ENCODE results near the gene GPR15.
A peak's percentile ranks its signal among the peaks of the same experiment; 100 is the strongest.

The GPR15 gene

DNA sequence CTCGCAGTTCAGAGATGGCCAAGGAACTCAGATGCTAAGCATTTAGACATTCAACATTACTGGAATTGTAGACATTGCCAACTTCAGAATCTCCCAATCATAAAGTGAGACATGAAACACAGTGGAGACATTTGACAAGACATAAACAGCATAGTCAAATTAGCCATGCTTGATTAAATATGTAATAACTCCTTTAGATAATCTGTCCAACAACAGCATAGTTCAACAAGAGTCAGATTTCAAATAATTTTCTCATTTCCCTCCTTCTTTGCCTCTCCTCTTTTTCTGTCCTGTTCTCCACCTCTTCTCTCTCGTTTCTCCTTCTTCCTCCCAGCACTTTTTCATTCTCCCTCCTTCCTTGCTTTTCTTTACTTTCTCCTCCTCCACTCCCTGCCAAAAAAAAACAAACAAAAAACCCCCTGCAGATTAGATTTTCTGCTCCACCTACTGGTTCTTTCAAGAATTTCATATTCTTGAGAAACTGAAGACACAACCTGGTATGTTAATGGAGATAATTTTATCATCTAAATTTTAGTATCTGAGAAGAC lies 41.5 kb downstream of the GPR15 start:
- no peak overlapping the region for H3K9ac ChIP-seq (ENCODE audit: low read length)

DNA sequence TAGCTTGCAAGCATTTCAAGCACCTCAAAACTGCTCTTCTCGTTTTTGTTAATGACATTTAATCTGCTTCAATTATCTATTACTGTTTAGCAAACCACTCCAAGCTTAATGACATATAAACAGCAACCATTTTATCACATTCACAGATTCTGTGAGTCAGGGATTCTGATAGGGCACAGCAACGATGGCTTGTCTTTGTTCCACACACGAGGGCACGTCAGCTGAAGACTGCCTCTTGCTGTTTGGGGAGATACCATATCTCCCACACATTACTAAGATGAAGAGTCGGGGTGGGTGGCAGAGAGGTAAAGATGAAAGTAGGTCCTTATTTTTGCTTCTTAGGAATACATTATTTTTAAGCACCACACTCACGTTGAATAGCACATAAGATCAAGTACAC lies 42.4 kb downstream of the GPR15 start:
- H3K27me3 ChIP-seq (ENCODE audit: low read depth, low read length): peaks cover 5% of the 10 kb centered on the region; the same call in 1 of the 2 replicates
- H3K4me1 ChIP-seq (ENCODE audit: low read length): no peaks in the 10 kb centered on the region
- no peaks in the 10 kb centered on the region for H3K79me2 ChIP-seq (ENCODE audit: low read length)
- peaks cover 6% of the 10 kb centered on the region for H3K36me3 ChIP-seq (replicated peaks; ENCODE audit: low read depth, low read length)
- no peak overlapping the region for H2AFZ ChIP-seq (ENCODE audit: low read depth, low read length)
- no peak overlapping the region for H3K27ac ChIP-seq (ENCODE audit: low read length)
- H3K4me3 ChIP-seq (ENCODE audit: low read length): no peak overlapping the region
- no peak overlapping the region for H3K4me2 ChIP-seq (ENCODE audit: low read length)
- no peaks in the 10 kb centered on the region for H3K9me3 ChIP-seq (ENCODE audit: insufficient read depth, low read length)
- H4K20me1 ChIP-seq (ENCODE audit: insufficient read depth, low read length): no peaks in the 10 kb centered on the region
- H3K9ac ChIP-seq (ENCODE audit: low read length): no peak overlapping the region
- no peak for TF ChIP-seq EZH2phosphoT487 (IDR thresholded peaks at IDR 0.05; ENCODE audit: low read depth)
- TF ChIP-seq, protein P1, sequence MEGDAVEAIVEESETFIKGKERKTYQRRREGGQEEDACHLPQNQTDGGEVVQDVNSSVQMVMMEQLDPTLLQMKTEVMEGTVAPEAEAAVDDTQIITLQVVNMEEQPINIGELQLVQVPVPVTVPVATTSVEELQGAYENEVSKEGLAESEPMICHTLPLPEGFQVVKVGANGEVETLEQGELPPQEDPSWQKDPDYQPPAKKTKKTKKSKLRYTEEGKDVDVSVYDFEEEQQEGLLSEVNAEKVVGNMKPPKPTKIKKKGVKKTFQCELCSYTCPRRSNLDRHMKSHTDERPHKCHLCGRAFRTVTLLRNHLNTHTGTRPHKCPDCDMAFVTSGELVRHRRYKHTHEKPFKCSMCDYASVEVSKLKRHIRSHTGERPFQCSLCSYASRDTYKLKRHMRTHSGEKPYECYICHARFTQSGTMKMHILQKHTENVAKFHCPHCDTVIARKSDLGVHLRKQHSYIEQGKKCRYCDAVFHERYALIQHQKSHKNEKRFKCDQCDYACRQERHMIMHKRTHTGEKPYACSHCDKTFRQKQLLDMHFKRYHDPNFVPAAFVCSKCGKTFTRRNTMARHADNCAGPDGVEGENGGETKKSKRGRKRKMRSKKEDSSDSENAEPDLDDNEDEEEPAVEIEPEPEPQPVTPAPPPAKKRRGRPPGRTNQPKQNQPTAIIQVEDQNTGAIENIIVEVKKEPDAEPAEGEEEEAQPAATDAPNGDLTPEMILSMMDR (IDR thresholded peaks at IDR 0.05; ENCODE audit: low read depth, low read length): no peak

More for the DNA sequence above, 41.5 kb downstream of the GPR15 start:
- no peak overlapping the region for H3K27ac ChIP-seq (ENCODE audit: low read length)
- H3K79me2 ChIP-seq (ENCODE audit: low read length): no peaks in the 10 kb centered on the region
- peaks cover 5% of the 10 kb centered on the region; the same call in 1 of the 2 replicates for H3K27me3 ChIP-seq (ENCODE audit: low read depth, low read length)
- no peaks in the 10 kb centered on the region for H4K20me1 ChIP-seq (ENCODE audit: insufficient read depth, low read length)
- H3K4me2 ChIP-seq (ENCODE audit: low read length): no peak overlapping the region
- TF ChIP-seq, protein P1 (IDR thresholded peaks at IDR 0.05; ENCODE audit: low read depth, low read length): peak; percentile 75
- no peak for TF ChIP-seq EZH2phosphoT487 (IDR thresholded peaks at IDR 0.05; ENCODE audit: low read depth)
- no peak overlapping the region for H2AFZ ChIP-seq (ENCODE audit: low read depth, low read length)
- no peaks in the 10 kb centered on the region for H3K36me3 ChIP-seq (replicated peaks; ENCODE audit: low read depth, low read length)
- no peaks in the 10 kb centered on the region for H3K4me1 ChIP-seq (ENCODE audit: low read length)
- no peak overlapping the region for H3K4me3 ChIP-seq (ENCODE audit: low read length)
- H3K9me3 ChIP-seq (ENCODE audit: insufficient read depth, low read length): no peaks in the 10 kb centered on the region

DNA sequence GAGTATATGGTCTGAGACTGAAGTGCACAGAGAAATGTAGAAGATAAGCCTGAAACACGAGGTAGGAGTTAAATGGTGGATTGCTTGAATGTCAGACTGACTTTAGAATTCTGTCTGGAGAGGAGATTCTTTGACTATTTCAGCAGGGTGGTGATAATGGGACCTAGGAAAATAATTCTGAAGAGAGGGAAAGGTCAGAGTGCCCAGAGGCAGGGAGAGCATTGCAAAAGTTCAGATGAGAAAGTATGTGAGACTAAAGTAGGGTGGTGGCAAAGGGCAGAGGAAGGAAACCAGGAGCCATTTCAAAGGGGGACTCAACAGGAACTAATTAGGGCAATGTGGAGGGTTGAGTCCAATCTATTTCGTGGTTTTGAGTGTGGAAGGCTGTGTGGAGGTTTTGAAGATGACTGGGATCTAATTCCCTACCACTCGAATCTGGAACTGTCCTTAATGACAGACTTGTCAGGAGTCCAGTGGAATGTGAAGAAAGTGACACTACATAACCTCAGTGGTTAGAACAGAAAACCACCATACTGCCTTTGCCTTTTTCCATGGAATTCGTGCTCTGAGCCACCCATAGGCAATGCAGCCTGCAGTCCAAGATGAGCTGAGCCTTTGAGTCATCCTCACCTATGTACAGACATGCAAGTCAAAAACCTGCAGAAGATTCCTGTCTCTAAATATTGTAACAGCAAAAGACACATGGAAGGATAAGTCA lies 45.6 kb downstream of the GPR15 start:
- no peak overlapping the region for H3K27ac ChIP-seq (ENCODE audit: low read length)
- no peak overlapping the region for H3K4me2 ChIP-seq (ENCODE audit: low read length)
- no peak overlapping the region for H3K9ac ChIP-seq (ENCODE audit: low read length)
- no peaks in the 10 kb centered on the region for H3K9me3 ChIP-seq (ENCODE audit: insufficient read depth, low read length)
- TF ChIP-seq, protein P1 (IDR thresholded peaks at IDR 0.05; ENCODE audit: low read depth, low read length): no peak
- no peak for TF ChIP-seq EZH2phosphoT487 (IDR thresholded peaks at IDR 0.05; ENCODE audit: low read depth)
- no peaks in the 10 kb centered on the region; the same call in 1 of the 2 replicates for H3K27me3 ChIP-seq (ENCODE audit: low read depth, low read length)
- H4K20me1 ChIP-seq (ENCODE audit: insufficient read depth, low read length): no peaks in the 10 kb centered on the region
- no peak overlapping the region for H2AFZ ChIP-seq (ENCODE audit: low read depth, low read length)
- no peak overlapping the region for H3K4me3 ChIP-seq (ENCODE audit: low read length)
- H3K4me1 ChIP-seq (ENCODE audit: low read length): no peaks in the 10 kb centered on the region
- peaks cover 6% of the 10 kb centered on the region for H3K36me3 ChIP-seq (replicated peaks; ENCODE audit: low read depth, low read length)
- no peaks in the 10 kb centered on the region for H3K79me2 ChIP-seq (ENCODE audit: low read length)

Data from OCI-LY3 (cell line).